Fibroblast of pulmonary artery (primary cell): ENCODE results near the gene ERC2.

Source experiments
- DNase-seq: peaks from one replicate; pipeline ENCODE4 v3.0.0-alpha.2; 2010; ENCODE audit warnings: low read depth
- H3K4me3 ChIP-seq: replicated peaks from 2 replicates; pipeline ENCODE4 v1.5.1; 2011; ENCODE audit warnings: low read depth, mild to moderate bottlenecking, control low read depth, low read length, moderate library complexity
- CTCF ChIP-seq: IDR thresholded peaks from 2 replicates; pipeline ENCODE4 v1.5.1; 2011; ENCODE audit warnings: mild to moderate bottlenecking, control low read depth, low read length, inconsistent platforms; ENCODE audit errors: missing control alignments

ERC2 gene

DNA sequence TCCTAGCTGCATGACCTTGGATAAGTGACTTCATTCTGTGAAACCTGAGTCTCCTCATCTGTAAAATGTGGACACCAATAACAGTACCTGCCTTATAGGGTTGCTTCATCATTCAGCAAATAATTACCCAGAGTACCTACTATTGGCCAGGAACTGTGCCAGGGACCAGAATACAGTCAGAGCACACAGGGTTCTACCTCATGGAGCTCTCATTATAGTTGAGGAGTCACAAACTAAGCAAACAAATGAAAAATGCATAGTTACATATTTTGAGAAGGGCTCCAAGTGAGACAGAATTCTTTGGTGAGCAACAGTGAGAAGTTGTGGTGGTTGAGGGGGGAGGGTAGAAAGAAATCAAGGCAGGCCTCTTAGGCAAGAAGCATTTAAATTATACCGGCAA, 672.5 kb downstream of the ERC2 start:
- no peak overlapping the region for H3K4me3 ChIP-seq
- no peak for TF ChIP-seq CTCF
- peak; percentile 1 for DNase-seq

DNA sequence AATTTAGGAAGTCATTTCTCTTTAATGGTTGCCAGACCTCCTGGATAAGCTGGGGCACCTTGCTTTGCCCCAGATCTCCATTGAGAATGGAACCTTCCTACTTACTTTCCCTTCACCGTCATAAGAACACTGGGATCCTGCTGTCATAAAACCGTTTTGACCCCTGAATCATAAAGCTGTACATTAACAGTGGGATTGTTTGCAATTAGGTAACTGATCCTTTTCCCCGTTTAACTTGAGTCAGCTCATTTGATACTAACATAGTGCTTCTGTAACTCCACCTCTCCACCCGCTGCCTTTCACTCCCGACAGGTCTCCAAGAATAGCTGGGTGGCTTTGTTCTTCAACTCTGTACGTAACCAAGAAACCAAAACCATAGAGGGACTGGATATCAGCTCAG, 673.0 kb downstream of the ERC2 start:
- H3K4me3 ChIP-seq = no peak overlapping the region
- no peak for DNase-seq
- no peak for TF ChIP-seq CTCF

- no peak overlapping the region for H3K4me3 ChIP-seq
- no peak for TF ChIP-seq CTCF
- DNase-seq = no peak
These were observed 675.5 kb downstream of the ERC2 start for GRCh38 chr3:55792742-55793141.

DNA sequence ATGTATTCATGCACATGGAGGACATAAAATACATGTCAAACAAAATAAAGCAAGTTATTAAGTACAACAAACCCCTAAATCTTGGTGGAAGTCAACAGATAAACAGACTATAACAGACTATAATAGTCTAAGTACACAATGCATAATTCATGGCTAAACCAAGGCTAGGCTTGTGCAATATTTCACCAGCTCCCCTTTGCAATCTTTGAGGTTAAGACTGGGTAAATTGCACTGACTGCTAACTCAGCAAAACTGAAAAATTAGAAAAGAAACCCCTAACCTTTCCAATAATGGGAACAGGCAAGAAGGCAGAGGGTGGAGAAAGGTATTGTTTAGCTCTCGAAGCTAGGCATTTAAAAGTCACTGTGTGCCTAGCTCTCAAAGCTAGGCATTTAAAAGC, 676.3 kb downstream of the ERC2 start:
- no peak for DNase-seq
- TF ChIP-seq CTCF = no peak
- no peak overlapping the region for H3K4me3 ChIP-seq

DNA sequence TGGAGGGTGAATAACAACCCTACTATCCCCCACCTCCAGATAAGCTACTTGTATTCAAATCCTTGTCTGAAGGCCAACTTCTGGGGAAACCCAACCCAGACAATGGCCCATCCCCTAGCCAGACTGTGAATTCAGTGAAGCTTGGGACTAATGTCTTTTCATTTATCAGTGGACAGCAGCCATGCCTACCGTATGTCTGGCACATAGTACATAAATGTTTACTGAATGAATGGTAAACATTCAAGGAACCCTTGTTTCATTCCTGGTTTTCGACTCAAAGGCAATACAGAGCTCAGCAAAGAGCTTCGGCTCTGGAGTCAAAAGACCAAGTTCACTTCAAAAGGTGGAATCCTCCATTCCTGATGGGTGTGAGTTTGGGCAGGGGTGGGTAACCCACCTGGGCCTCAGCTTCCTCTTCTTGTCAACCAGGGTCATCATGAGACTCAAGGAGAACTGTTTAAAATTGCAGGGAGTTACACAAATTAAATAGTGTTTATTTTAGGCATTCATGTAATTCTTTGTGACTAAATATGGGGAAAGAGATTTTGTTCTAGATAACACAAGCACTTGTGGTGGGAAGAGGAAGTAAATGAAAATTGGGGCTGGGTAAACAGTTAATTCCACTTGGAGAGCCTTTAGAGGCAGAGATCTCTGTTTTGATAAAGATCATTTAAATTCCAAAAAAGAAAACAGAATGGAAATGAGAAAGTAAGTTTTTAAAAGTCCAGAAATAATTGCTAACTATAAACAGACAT, 677.5 kb downstream of the ERC2 start:
- DNase-seq = no peak
- TF ChIP-seq CTCF = no peak
- no peak overlapping the region for H3K4me3 ChIP-seq

- no peak for DNase-seq
- H3K4me3 ChIP-seq = no peak overlapping the region
- TF ChIP-seq CTCF = no peak
These were observed 678.8 kb downstream of the ERC2 start for GRCh38 chr3:55789516-55789915.

- DNase-seq = no peak
- H3K4me3 ChIP-seq = no peak overlapping the region
- TF ChIP-seq CTCF = no peak
These were observed 685.5 kb downstream of the ERC2 start for GRCh38 chr3:55782807-55783206.
